Measurements from ENCODE around the gene YY1.

DNA sequence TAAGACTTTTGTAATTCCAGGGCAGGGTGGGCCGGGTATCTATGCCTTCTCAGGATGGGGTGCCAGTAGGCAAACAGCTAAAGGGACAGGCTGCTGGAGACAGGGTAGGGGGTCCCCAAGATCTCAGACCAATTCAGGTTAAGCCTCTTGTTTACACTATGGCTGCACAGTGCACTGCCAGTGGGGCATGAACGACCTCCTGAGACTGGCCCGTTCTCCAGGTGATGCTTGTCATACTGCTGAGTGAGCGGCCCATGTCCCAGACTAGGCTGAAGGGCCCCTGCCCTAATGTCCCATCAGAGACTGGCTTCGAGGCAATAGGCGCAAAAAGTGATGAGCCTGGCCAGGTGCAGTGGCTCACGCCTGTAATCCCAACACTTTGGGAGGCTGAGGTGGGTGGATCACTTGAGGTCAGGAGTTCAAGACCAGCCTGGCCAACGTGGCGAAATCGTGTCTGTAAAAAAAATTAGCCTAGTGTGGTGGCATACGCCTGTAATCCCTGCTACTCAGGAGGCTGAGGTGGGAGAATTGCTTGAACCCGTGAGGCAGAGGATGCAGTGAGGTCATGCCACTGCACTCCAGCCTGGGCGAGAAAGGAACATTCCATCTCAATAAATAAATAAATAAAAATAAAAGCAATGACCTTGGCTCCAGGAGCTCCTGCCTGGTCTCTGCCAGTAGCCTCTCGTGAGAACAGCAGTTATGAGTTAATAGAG, 54.7 kb downstream of the YY1 start:
- TF ChIP-seq, protein P1, sequence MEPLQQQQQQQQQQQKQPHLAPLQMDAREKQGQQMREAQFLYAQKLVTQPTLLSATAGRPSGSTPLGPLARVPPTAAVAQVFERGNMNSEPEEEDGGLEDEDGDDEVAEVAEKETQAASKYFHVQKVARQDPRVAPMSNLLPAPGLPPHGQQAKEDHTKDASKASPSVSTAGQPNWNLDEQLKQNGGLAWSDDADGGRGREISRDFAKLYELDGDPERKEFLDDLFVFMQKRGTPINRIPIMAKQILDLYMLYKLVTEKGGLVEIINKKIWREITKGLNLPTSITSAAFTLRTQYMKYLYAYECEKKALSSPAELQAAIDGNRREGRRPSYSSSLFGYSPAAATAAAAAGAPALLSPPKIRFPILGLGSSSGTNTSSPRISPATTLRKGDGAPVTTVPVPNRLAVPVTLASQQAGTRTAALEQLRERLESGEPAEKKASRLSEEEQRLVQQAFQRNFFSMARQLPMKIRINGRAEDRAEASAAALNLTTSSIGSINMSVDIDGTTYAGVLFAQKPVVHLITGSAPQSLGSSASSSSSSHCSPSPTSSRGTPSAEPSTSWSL (CRISPR knock-in tag; IDR thresholded peaks at IDR 0.05; ENCODE audit: borderline replicate concordance) = no peak
- TF ChIP-seq, protein P2, sequence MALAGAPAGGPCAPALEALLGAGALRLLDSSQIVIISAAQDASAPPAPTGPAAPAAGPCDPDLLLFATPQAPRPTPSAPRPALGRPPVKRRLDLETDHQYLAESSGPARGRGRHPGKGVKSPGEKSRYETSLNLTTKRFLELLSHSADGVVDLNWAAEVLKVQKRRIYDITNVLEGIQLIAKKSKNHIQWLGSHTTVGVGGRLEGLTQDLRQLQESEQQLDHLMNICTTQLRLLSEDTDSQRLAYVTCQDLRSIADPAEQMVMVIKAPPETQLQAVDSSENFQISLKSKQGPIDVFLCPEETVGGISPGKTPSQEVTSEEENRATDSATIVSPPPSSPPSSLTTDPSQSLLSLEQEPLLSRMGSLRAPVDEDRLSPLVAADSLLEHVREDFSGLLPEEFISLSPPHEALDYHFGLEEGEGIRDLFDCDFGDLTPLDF (CRISPR knock-in tag; IDR thresholded peaks at IDR 0.05) = no peak
- TF ChIP-seq, protein P3, sequence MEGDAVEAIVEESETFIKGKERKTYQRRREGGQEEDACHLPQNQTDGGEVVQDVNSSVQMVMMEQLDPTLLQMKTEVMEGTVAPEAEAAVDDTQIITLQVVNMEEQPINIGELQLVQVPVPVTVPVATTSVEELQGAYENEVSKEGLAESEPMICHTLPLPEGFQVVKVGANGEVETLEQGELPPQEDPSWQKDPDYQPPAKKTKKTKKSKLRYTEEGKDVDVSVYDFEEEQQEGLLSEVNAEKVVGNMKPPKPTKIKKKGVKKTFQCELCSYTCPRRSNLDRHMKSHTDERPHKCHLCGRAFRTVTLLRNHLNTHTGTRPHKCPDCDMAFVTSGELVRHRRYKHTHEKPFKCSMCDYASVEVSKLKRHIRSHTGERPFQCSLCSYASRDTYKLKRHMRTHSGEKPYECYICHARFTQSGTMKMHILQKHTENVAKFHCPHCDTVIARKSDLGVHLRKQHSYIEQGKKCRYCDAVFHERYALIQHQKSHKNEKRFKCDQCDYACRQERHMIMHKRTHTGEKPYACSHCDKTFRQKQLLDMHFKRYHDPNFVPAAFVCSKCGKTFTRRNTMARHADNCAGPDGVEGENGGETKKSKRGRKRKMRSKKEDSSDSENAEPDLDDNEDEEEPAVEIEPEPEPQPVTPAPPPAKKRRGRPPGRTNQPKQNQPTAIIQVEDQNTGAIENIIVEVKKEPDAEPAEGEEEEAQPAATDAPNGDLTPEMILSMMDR (IDR thresholded peaks at IDR 0.05 in 2 of 3, conservative IDR thresholded peaks at IDR 0.05 in 1 of 3; ENCODE audit: insufficient read depth in 2 of 3, low read depth in 1 of 3, low read length in 3 of 3) = no peak
- TF ChIP-seq ZZZ3 (IDR thresholded peaks at IDR 0.05) = no peak
- no peak for TF ChIP-seq YY1 (IDR thresholded peaks at IDR 0.05; ENCODE audit: borderline replicate concordance in 1 of 3, control insufficient read depth in 1 of 3, extremely low read depth in 1 of 3, insufficient read depth in 3 of 3, insufficient read length in 1 of 3, insufficient replicate concordance in 2 of 3, low read depth in 1 of 3, low read length in 2 of 3)
- TF ChIP-seq MYNN (IDR thresholded peaks at IDR 0.05) = no peak
- TF ChIP-seq MYNN (CRISPR knock-in tag; IDR thresholded peaks at IDR 0.05) = no peak
- TF ChIP-seq, protein P4, sequence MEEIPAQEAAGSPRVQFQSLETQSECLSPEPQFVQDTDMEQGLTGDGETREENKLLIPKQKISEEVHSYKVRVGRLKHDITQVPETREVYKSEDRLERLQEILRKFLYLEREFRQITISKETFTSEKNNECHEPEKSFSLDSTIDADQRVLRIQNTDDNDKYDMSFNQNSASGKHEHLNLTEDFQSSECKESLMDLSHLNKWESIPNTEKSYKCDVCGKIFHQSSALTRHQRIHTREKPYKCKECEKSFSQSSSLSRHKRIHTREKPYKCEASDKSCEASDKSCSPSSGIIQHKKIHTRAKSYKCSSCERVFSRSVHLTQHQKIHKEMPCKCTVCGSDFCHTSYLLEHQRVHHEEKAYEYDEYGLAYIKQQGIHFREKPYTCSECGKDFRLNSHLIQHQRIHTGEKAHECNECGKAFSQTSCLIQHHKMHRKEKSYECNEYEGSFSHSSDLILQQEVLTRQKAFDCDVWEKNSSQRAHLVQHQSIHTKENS (CRISPR knock-in tag; IDR thresholded peaks at IDR 0.05) = no peak
- TF ChIP-seq ZNF134 (CRISPR knock-in tag; conservative IDR thresholded peaks at IDR 0.05) = no peak
- TF ChIP-seq PHB2 (IDR thresholded peaks at IDR 0.05; ENCODE audit: low read depth) = no peak
- TF ChIP-seq CHD2 (IDR thresholded peaks at IDR 0.05; ENCODE audit: low read depth, low read length) = no peak
- no peak for TF ChIP-seq ZNF124 (CRISPR knock-in tag; IDR thresholded peaks at IDR 0.05)
- no peak for TF ChIP-seq POLR2A (conservative IDR thresholded peaks at IDR 0.05)
- no peak for TF ChIP-seq KLF16 (IDR thresholded peaks at IDR 0.05)
